Peyer's patch (tissue), 4 donors: ENCODE results near the gene CALR. TPM values are rescaled to one million over a fixed set of nuclear protein-coding genes. Genes with fewer than 3 reads are reported as not detected.
"Not testable (repeated sequence)": the region's sequence is repeated elsewhere in the genome, so short reads cannot be mapped to it uniquely, and the experiment has no call there.

ENCODE experiments used
- DNase-seq, 3 donors: peaks; one replicate each; pipeline ENCODE4 v3.0.0-alpha.2; 2017 to 2019
- H3K27ac ChIP-seq, 4 donors: fragments of 200-600 bp; sonication (generic); one replicate each; pipeline ENCODE4 v1.5.1; 2016 to 2019
- H3K27me3 ChIP-seq, 2 donors: fragments of 200-600 bp; sonication (generic); one replicate each; pipeline ENCODE4 v1.5.1; 2019
- H3K36me3 ChIP-seq, 3 donors: fragments of 200-600 bp; sonication (generic); one replicate each; pipeline ENCODE4 v1.5.1; 2016 to 2019
- H3K4me1 ChIP-seq, 4 donors: fragments of 200-600 bp; sonication (generic); one replicate each; pipeline ENCODE4 v1.5.1; 2016 to 2019
- H3K4me3 ChIP-seq, 4 donors: fragments of 200-600 bp; sonication (generic); 1 replicate in 3 of 4; 2 replicates in 1 of 4; pipeline ENCODE4 v1.5.1; 2016 to 2019; ENCODE audit warnings: mild to moderate bottlenecking in 1 of 4
- H3K9me3 ChIP-seq, 4 donors: fragments of 200-600 bp; sonication (generic); one replicate each; pipeline ENCODE4 v1.5.1; 2016 to 2019; ENCODE audit warnings: mild to moderate bottlenecking in 1 of 4
- CTCF ChIP-seq, 6 experiments: fragments of 450-650 bp in 4 of 6; fragments of 200-600 bp in 2 of 6; sonication (generic) in 1 of 6; IDR thresholded peaks; one replicate each; pipeline ENCODE4 v1.5.1; 2017 to 2019; ENCODE audit warnings: antibody characterized with exemption in 6 of 6, mild to moderate bottlenecking in 3 of 6, moderate library complexity in 1 of 6
- POLR2A ChIP-seq, 2 donors: fragments of 450-650 bp; IDR thresholded peaks; one replicate each; pipeline ENCODE4 v1.5.1; 2017; ENCODE audit warnings: antibody characterized with exemption in 2 of 2, mild to moderate bottlenecking in 2 of 2, moderate library complexity in 2 of 2
- total RNA-seq, 4 donors: library from RNA; depleted of rRNA; stranded (reverse); fragments of >200 nt; gene quantifications; one replicate each; pipeline ENCODE4 v1.1.0, GENCODE V29; 2016

Gene CALR
- total RNA-seq = 100 to 1,000 TPM; 253 to 369 (median 359) TPM

- no peaks in the 10 kb centered on the region for H3K9me3 ChIP-seq
- peak within 1 kb of the TSS; percentile 85 to 97 (median 90) for H3K27ac ChIP-seq
- TF ChIP-seq CTCF (IDR thresholded peaks at IDR 0.05) (peak in 2 of 6 experiments; percentile 41 to 44), POLR2A (IDR thresholded peaks at IDR 0.05) (peak; percentile 100)
- peak; percentile 98 to 100 (median 100) for DNase-seq
- H3K4me1 ChIP-seq = peaks cover 0 to 44% (median 20%) of the 10 kb centered on the region in 4 donors
- H3K36me3 ChIP-seq = peaks cover 0 to 33% (median 0%) of the 10 kb centered on the region in 3 donors
- H3K4me3 ChIP-seq = peak within 1 kb of the TSS; percentile 80 to 99 (median 88)
- no peaks in the 10 kb centered on the region for H3K27me3 ChIP-seq
Measured at GRCh38 chr19:12937927-12938778, at the start of gene CALR. Gene CALR, plus strand, starts transcription at chr19:12938609. Its CDS starts 71 bp downstream, at chr19:12938680.

GRCh38 chr19:12890299-12890786 lies 48.1 kb upstream of the CALR start:
- not testable (repeated sequence) for H3K27me3 ChIP-seq, H3K9me3 ChIP-seq, DNase-seq
- Histone ChIP-seq H3K4me3 (peak overlapping the region; percentile 81 to 95 (median 94)), H3K27ac (peak overlapping the region; percentile 45 to 84 (median 77)), H3K4me1 (peaks cover 0 to 22% (median 16%) of the 10 kb centered on the region in 4 donors), H3K36me3 (peaks cover 0 to 17% (median 0%) of the 10 kb centered on the region in 3 donors)

GRCh38 chr19:12890787-12891552 lies 47.4 kb upstream of the CALR start, which contains the start of gene GCDH:
Gene GCDH, plus strand, starts transcription at chr19:12891160. Its CDS starts 145 bp downstream, at chr19:12891305.
- Histone ChIP-seq H3K27ac (peak within 1 kb of the TSS; percentile 82 to 84 (median 82)), H3K36me3 (peaks cover 0 to 19% (median 0%) of the 10 kb centered on the region in 3 donors), H3K27me3 (peaks cover 0 to under 1% of the 10 kb centered on the region in 2 donors), H3K4me3 (peak within 1 kb of the TSS; percentile 81 to 95 (median 94)), H3K9me3 (no peaks in the 10 kb centered on the region), H3K4me1 (peaks cover 0 to 16% (median 13%) of the 10 kb centered on the region in 4 donors)
- peak in 2 of 6 experiments; percentile 15 to 34 for TF ChIP-seq CTCF (IDR thresholded peaks at IDR 0.05)
- peak; percentile 79 to 92 for TF ChIP-seq POLR2A (IDR thresholded peaks at IDR 0.05)
- peak; percentile 96 to 99 (median 97) for DNase-seq

- Histone ChIP-seq H3K27ac (peak overlapping the region; percentile 82 to 84 (median 82)), H3K4me3 (peak overlapping the region; percentile 81 to 95 (median 94)), H3K4me1 (peaks cover 0 to 16% (median 12%) of the 10 kb centered on the region in 4 donors), H3K36me3 (peaks cover 0 to 25% (median 0%) of the 10 kb centered on the region in 3 donors), H3K27me3 (no peaks in the 10 kb centered on the region), H3K9me3 (no peaks in the 10 kb centered on the region)
- TF ChIP-seq POLR2A (IDR thresholded peaks at IDR 0.05) (no peak), CTCF (IDR thresholded peaks at IDR 0.05) (no peak)
- DNase-seq = peak in 1 of 3 donors; percentile 57
Measured at GRCh38 chr19:12891553-12892021, 46.8 kb upstream of the CALR start.

- DNase-seq = no peak
- Histone ChIP-seq H3K27me3 (no peaks in the 10 kb centered on the region), H3K36me3 (peaks cover 0 to 41% (median 0%) of the 10 kb centered on the region in 3 donors), H3K4me1 (peaks cover 0 to 16% (median 12%) of the 10 kb centered on the region in 4 donors), H3K9me3 (no peaks in the 10 kb centered on the region), H3K27ac (no peak overlapping the region), H3K4me3 (no peak overlapping the region)
- TF ChIP-seq POLR2A (IDR thresholded peaks at IDR 0.05) (no peak), CTCF (IDR thresholded peaks at IDR 0.05) (no peak)
Measured at GRCh38 chr19:12893582-12893981, 44.8 kb upstream of the CALR start.
